HepG2 (cell line): Measurements from ENCODE around the gene MLYCD. TPM values are rescaled to one million over a fixed set of nuclear protein-coding genes. Genes with fewer than 3 reads are reported as not detected.
A peak's percentile ranks its signal among the peaks of the same experiment; 100 is the strongest.

Experiments
- FOSL1 ChIP-seq: sonication (generic); formaldehyde crosslinking; IDR thresholded peaks from 2 replicates; pipeline ENCODE4 v1.9.0; 2021; ENCODE audit warnings: missing genetic modification reagents, borderline replicate concordance
- MED1 ChIP-seq: sonication (generic); formaldehyde crosslinking; IDR thresholded peaks from 2 replicates; pipeline ENCODE4 v1.4.0; 2020; ENCODE audit warnings: missing genetic modification reagents
- MXI1 ChIP-seq: IDR thresholded peaks from 3 replicates; pipeline ENCODE4 v1.6.1; 2012; ENCODE audit warnings: low read depth, low read length, inconsistent platforms, borderline replicate concordance
- POLR2A ChIP-seq, 2 experiments: IDR thresholded peaks; 2 replicates each; pipeline ENCODE4 v1.6.1; 2011; ENCODE audit warnings: low read depth in 2 of 2, low read length in 2 of 2, mild to moderate bottlenecking in 1 of 2, moderate library complexity in 1 of 2; ENCODE audit not compliant: insufficient read depth in 1 of 2
- PTBP1 ChIP-seq: fragments of 200-400 bp; formaldehyde crosslinking; IDR thresholded peaks from 2 replicates; pipeline ENCODE4 v1.6.1; 2018; ENCODE audit warnings: low read length, low read depth; ENCODE audit not compliant: poor library complexity, severe bottlenecking
- REXO4 ChIP-seq: sonication (generic); formaldehyde crosslinking; IDR thresholded peaks from 2 replicates; pipeline ENCODE4 v1.8.0; 2022; ENCODE audit warnings: missing genetic modification reagents, mild to moderate bottlenecking, borderline replicate concordance
- RXRA ChIP-seq: sonication (generic); formaldehyde crosslinking; IDR thresholded peaks from 2 replicates; pipeline ENCODE4 v1.5.1; 2020; ENCODE audit warnings: missing genetic modification reagents
- SOX5 ChIP-seq: IDR thresholded peaks from 2 replicates; pipeline ENCODE4 v1.6.1; 2016; ENCODE audit warnings: borderline replicate concordance
- SP1 ChIP-seq, 2 experiments: fragments of 450-650 bp in 1 of 2; sonication (generic) in 1 of 2; formaldehyde crosslinking in 1 of 2; IDR thresholded peaks; 2 replicates each; pipeline versions ENCODE4 v1.4.0 to v1.6.1; 2016 to 2020; ENCODE audit warnings: missing genetic modification reagents in 1 of 2
- SP4 ChIP-seq: sonication (generic); formaldehyde crosslinking; IDR thresholded peaks from 2 replicates; pipeline ENCODE4 v1.8.1; 2023; ENCODE audit warnings: mild to moderate bottlenecking, missing genetic modification reagents
- ZKSCAN5 ChIP-seq: sonication (generic); formaldehyde crosslinking; IDR thresholded peaks from 2 replicates; pipeline ENCODE4 v1.5.1; 2020; ENCODE audit warnings: mild to moderate bottlenecking, missing genetic modification reagents
- ZNF224 ChIP-seq: sonication (generic); formaldehyde crosslinking; IDR thresholded peaks from 2 replicates; pipeline ENCODE4 v1.5.0; 2020; ENCODE audit warnings: mild to moderate bottlenecking, missing genetic modification reagents
- ZNF256 ChIP-seq: sonication (generic); formaldehyde crosslinking; conservative IDR thresholded peaks from 2 replicates; pipeline ENCODE4 v1.4.0; 2020; ENCODE audit warnings: missing genetic modification reagents
- ZNF343 ChIP-seq: sonication (generic); formaldehyde crosslinking; IDR thresholded peaks from 2 replicates; pipeline ENCODE4 v1.4.0; 2020; ENCODE audit warnings: mild to moderate bottlenecking, missing genetic modification reagents
- ZNF563 ChIP-seq: sonication (generic); formaldehyde crosslinking; IDR thresholded peaks from 2 replicates; pipeline ENCODE4 v1.8.0; 2022; ENCODE audit warnings: mild to moderate bottlenecking, moderate library complexity, missing genetic modification reagents
- ZNF614 ChIP-seq: IDR thresholded peaks from 2 replicates; pipeline ENCODE4 v1.6.1; 2018; ENCODE audit warnings: missing biosample characterization, missing genetic modification reagents, inconsistent platforms, borderline replicate concordance
- ZNF839 ChIP-seq: sonication (generic); formaldehyde crosslinking; IDR thresholded peaks from 2 replicates; pipeline ENCODE4 v1.4.0; 2020; ENCODE audit warnings: missing genetic modification reagents, mild to moderate bottlenecking, borderline replicate concordance
- ZNF879 ChIP-seq: sonication (generic); formaldehyde crosslinking; IDR thresholded peaks from 2 replicates; pipeline ENCODE4 v1.8.1; 2023; ENCODE audit warnings: missing genetic modification reagents
- polyA plus RNA-seq, 8 experiments: library from polyadenylated mRNA; depleted of rRNA in 3 of 8; stranded (reverse) in 7 of 8; unstranded in 1 of 8; fragments of >200 nt; fragmentation: Illumina TruSeq in 4 of 8; extraction: Trizol in 4 of 8; gene quantifications; 2 replicates each; pipeline versions ENCODE4 v1.2.1 to v1.2.3, GENCODE V29; 2011 to 2016; ENCODE audit warnings: low read depth in 4 of 8, missing spikeins in 1 of 8, mixed read lengths in 1 of 8; ENCODE audit not compliant: insufficient read depth in 1 of 8
- total RNA-seq, 5 experiments: library from RNA; depleted of rRNA; stranded (reverse); fragments of >200 nt; fragmentation: Illumina TruSeq; extraction: Trizol; gene quantifications; 2 replicates each; pipeline ENCODE4 v1.2.3, GENCODE V29; 2016; ENCODE audit warnings: low read depth in 1 of 5
- TF ChIP-seq, protein P1 (sequence below): IDR thresholded peaks from 2 replicates; pipeline ENCODE4 v1.4.0; 2020; ENCODE audit warnings: mild to moderate bottlenecking, missing genetic modification reagents
- TF ChIP-seq, protein P2 (sequence below): sonication (generic); formaldehyde crosslinking; IDR thresholded peaks from 2 replicates; pipeline ENCODE4 v1.4.0; 2020; ENCODE audit warnings: mild to moderate bottlenecking, missing genetic modification reagents
- TF ChIP-seq, protein P3 (sequence below): fragments of 450-650 bp; IDR thresholded peaks from 2 replicates; pipeline ENCODE4 v1.6.1; 2017
- TF ChIP-seq, protein P4 (sequence below): sonication (generic); formaldehyde crosslinking; conservative IDR thresholded peaks from 2 replicates; pipeline ENCODE4 v1.4.0; 2020; ENCODE audit warnings: mild to moderate bottlenecking, missing genetic modification reagents, moderate library complexity

The MLYCD gene
- total and polyA plus RNA-seq, 2 of the 13 experiments (the other 11 are each of a cell fraction or from before 2014, with no cell fraction given) = 1.8 to 4.0 TPM

DNA sequence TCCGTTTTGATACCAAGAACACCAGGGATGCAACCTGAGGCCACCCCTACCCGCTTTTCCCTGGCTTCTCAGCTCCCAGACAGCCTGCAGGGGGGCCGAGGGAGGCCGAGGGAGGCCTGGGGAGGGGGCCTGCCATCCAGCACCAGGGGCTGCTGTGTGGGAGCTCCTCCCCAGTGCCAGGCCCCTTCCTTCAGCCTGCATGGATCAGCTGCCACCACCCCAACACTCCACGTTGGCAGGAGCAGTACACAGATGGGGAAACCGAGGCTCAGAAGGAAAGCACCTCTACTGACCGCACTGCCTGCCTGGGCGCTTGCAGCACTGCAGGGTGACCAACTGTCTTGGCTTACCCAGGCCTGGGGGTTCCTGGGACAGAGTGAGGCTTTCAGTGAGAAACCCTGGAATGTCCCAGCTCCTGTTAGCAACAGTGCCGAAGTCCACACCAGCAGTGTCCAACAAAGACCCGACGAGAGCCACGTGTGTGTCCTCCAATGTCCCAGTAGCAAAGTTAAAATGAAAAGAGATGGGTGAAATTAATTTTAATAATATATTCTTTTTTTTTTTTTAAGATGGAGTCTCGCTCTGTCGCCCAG lies 48.8 kb downstream of the MLYCD start (continued):
- peak; percentile 38; the same call in 1 of the 2 replicates for TF ChIP-seq SOX5
- TF ChIP-seq REXO4 (CRISPR knock-in tag) = no peak
- TF ChIP-seq RXRA (CRISPR knock-in tag) = peak; percentile 25; the same call in 1 of the 2 replicates
- no peak for TF ChIP-seq SP1 (IDR thresholded peaks at IDR 0.05)
- no peak for TF ChIP-seq SP1 (CRISPR knock-in tag; IDR thresholded peaks at IDR 0.05)
- TF ChIP-seq, protein P1, sequence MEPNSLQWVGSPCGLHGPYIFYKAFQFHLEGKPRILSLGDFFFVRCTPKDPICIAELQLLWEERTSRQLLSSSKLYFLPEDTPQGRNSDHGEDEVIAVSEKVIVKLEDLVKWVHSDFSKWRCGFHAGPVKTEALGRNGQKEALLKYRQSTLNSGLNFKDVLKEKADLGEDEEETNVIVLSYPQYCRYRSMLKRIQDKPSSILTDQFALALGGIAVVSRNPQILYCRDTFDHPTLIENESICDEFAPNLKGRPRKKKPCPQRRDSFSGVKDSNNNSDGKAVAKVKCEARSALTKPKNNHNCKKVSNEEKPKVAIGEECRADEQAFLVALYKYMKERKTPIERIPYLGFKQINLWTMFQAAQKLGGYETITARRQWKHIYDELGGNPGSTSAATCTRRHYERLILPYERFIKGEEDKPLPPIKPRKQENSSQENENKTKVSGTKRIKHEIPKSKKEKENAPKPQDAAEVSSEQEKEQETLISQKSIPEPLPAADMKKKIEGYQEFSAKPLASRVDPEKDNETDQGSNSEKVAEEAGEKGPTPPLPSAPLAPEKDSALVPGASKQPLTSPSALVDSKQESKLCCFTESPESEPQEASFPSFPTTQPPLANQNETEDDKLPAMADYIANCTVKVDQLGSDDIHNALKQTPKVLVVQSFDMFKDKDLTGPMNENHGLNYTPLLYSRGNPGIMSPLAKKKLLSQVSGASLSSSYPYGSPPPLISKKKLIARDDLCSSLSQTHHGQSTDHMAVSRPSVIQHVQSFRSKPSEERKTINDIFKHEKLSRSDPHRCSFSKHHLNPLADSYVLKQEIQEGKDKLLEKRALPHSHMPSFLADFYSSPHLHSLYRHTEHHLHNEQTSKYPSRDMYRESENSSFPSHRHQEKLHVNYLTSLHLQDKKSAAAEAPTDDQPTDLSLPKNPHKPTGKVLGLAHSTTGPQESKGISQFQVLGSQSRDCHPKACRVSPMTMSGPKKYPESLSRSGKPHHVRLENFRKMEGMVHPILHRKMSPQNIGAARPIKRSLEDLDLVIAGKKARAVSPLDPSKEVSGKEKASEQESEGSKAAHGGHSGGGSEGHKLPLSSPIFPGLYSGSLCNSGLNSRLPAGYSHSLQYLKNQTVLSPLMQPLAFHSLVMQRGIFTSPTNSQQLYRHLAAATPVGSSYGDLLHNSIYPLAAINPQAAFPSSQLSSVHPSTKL (CRISPR knock-in tag) = peak; percentile 56; the same call in 1 of the 2 replicates
- TF ChIP-seq ZNF343 (CRISPR knock-in tag) = no peak
- peak in 1 of 2 experiments; percentile 47; a peak in 1 of 4 replicates for TF ChIP-seq POLR2A (IDR thresholded peaks at IDR 0.05; ENCODE audit: insufficient read depth in 1 of 2, low read depth in 2 of 2, low read length in 2 of 2)
- no peak for TF ChIP-seq ZKSCAN5 (CRISPR knock-in tag)
- TF ChIP-seq, protein P2, sequence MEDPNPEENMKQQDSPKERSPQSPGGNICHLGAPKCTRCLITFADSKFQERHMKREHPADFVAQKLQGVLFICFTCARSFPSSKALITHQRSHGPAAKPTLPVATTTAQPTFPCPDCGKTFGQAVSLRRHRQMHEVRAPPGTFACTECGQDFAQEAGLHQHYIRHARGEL = no peak
- TF ChIP-seq MXI1 = peak; percentile 47; the same call in 1 of the 3 replicates
- TF ChIP-seq ZNF256 (CRISPR knock-in tag) = no peak
- peak; percentile 42 for TF ChIP-seq MED1 (CRISPR knock-in tag)
- TF ChIP-seq FOSL1 (CRISPR knock-in tag) = no peak
- TF ChIP-seq, protein P3, sequence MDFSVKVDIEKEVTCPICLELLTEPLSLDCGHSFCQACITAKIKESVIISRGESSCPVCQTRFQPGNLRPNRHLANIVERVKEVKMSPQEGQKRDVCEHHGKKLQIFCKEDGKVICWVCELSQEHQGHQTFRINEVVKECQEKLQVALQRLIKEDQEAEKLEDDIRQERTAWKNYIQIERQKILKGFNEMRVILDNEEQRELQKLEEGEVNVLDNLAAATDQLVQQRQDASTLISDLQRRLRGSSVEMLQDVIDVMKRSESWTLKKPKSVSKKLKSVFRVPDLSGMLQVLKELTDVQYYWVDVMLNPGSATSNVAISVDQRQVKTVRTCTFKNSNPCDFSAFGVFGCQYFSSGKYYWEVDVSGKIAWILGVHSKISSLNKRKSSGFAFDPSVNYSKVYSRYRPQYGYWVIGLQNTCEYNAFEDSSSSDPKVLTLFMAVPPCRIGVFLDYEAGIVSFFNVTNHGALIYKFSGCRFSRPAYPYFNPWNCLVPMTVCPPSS = no peak
- no peak for TF ChIP-seq SP4 (CRISPR knock-in tag)
- TF ChIP-seq ZNF563 (CRISPR knock-in tag) = 0 out of 2 replicates have a peak, but pooled peaks have one; percentile 24
- TF ChIP-seq ZNF879 = no peak
- peak; percentile 46; the same call in 1 of the 2 replicates for TF ChIP-seq ZNF614 (CRISPR knock-in tag)
- TF ChIP-seq, protein P4, sequence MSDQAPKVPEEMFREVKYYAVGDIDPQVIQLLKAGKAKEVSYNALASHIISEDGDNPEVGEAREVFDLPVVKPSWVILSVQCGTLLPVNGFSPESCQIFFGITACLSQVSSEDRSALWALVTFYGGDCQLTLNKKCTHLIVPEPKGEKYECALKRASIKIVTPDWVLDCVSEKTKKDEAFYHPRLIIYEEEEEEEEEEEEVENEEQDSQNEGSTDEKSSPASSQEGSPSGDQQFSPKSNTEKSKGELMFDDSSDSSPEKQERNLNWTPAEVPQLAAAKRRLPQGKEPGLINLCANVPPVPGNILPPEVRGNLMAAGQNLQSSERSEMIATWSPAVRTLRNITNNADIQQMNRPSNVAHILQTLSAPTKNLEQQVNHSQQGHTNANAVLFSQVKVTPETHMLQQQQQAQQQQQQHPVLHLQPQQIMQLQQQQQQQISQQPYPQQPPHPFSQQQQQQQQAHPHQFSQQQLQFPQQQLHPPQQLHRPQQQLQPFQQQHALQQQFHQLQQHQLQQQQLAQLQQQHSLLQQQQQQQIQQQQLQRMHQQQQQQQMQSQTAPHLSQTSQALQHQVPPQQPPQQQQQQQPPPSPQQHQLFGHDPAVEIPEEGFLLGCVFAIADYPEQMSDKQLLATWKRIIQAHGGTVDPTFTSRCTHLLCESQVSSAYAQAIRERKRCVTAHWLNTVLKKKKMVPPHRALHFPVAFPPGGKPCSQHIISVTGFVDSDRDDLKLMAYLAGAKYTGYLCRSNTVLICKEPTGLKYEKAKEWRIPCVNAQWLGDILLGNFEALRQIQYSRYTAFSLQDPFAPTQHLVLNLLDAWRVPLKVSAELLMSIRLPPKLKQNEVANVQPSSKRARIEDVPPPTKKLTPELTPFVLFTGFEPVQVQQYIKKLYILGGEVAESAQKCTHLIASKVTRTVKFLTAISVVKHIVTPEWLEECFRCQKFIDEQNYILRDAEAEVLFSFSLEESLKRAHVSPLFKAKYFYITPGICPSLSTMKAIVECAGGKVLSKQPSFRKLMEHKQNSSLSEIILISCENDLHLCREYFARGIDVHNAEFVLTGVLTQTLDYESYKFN (CRISPR knock-in tag) = peak; percentile 63
- TF ChIP-seq ZNF224 (CRISPR knock-in tag) = no peak
- TF ChIP-seq ZNF839 (CRISPR knock-in tag) = 0 out of 2 replicates have a peak, but pooled peaks have one; percentile 9
- TF ChIP-seq PTBP1 = no peak
